ENCODE measurements around the gene B4GALT7.

Gene B4GALT7

GRCh38 chr5:177593511-177593910 is 6.4 kb upstream of the B4GALT7 start:
- no peak for DNase-seq (ENCODE audit: low spot score)

GRCh38 chr5:177594071-177594470 is 5.9 kb upstream of the B4GALT7 start:
- DNase-seq (ENCODE audit: low spot score), result no peak

DNA sequence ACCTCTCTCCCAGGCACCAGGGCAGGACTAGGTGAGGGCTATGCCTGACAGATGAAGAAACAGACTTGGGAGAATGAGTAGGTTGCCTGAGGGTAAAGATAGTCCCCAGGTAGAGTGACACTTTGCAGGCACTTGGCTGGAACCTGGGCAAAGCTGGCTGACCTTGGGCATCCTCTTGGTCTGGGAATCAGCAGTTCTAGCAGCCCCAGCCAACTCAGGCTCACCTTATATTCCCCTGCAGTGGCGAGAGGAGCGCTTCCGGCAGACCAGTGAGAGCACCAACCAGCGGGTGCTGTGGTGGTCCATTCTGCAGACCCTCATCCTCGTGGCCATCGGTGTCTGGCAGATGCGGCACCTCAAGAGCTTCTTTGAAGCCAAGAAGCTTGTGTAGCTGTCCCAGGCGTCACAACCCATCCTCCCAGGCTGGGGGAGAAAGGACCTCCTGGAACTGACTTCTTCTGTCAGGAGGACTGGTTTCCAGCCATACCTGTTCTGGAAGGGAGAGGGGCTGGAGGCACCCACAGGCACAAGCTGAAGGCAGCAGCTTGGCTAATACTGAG is 4.8 kb upstream of the B4GALT7 start:
- no peak for DNase-seq (ENCODE audit: low spot score)

- no peak for DNase-seq (ENCODE audit: low spot score)
Observed at GRCh38 chr5:177595991-177596774, 3.7 kb upstream of the B4GALT7 start.

DNA sequence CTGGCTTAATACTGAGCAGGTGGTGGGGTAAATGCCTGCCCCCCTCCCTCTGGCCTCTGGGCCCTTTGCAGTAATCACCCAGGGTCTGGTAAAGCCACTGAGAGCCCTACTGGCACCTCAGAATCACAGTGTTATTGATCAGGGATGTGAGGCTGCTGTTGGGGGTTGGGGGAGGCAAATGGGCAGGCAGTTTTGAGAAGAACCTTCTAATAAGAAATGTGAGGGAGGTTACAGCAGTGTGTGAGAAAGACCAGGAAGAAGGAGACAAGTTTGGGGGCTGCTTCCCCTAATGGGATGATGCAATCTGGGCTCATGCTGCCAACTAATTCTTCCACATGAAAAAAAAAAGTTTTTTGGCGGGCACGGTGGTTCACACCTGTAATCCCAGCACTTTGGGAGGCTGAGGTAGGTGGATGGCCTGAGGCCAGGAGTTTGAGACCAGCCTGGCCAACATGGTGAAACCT is 3.1 kb upstream of the B4GALT7 start:
- no peak for DNase-seq (ENCODE audit: low spot score)

GRCh38 chr5:177598477-177598876 is 1.5 kb upstream of the B4GALT7 start:
- no peak for DNase-seq (ENCODE audit: low spot score)

DNA sequence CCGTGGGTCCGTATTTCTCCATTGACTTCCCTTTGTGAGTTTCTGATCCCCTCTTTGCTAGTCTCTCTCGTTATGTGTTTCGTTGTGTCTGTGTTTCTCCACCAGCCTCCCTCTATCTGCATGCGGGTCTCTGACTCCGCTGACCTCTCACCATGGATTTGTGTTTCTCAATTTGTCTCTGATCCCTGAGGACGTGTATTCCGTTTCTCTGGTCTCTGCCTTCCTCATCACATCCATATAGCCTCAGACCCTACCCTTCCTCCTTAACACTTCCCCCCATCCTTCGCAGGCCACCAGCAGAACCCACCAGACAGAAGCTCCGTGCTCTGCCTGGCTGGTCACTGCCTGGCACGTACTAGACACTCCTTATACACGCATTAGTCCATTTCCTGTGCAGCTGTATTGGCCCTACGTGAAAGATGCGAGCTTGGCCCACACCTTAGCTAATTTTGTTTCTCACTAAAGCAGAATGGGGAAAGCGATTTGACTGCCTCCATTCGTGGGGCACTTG is 631 bp downstream of the B4GALT7 start:
- DNase-seq (ENCODE audit: low spot score), result no peak

DNA sequence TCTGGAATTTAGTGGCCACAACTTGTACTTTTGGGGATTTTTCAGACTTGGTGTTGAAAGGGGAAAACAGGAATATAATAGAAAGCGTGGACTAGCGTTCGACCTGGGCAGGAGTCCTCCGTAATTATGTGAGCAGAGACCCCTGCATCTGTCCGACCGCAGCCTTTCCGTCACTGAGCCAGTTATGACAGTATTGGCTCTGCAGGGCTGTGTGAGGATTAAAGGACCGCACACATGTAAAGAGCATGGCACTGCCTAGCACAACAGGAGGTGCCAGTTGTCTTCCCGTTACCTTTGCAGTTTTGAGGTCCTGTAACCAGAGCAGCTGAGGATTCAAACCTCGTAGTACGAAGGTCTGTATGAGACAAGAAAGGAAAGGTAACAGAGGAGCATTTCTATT is 1.2 kb downstream of the B4GALT7 start:
- no peak for DNase-seq (ENCODE audit: low spot score)

DNA sequence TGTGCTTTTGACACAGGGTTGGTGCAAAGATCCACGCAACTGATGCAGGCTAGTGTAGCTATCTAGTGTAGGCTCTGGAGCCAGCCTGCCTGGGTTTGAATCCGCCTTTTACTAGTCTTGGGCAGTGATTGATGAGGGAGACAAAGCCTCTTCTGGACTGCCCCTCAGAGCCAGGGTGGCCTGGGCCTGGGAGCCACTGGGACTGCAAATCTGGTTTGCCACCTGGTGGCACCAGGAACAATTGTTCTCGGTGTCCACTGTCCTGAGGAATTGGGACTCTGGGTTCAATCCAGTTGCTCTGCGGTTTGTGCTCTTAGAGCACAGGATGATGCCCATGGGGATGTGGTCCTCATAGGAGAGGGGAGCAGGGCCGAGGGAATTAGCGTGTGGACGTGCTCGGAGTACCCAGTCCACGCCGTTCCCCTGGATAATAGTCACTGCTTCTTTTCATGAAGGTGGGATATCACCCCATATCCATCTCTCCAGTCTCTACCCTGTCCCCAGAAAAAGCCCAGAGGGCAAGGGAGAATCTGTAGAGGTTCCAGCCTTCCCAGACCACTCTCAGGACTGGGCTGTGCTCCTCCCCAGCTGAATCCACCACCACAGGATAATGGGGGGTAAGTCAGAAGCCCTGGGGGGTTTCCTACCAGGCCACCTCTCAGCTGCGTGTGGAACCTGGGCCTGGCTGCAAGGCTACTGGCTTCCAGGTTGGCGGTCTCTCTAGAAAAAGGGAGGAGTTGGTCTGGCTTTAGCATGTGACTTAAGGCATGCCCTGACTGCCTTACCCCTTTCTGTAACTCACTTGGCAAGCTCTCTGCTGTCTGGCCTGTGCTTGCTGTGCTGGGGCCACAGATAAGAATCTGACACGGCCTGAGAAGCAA is 1.9 kb downstream of the B4GALT7 start:
- DNase-seq (ENCODE audit: low spot score), result no peak

DNA sequence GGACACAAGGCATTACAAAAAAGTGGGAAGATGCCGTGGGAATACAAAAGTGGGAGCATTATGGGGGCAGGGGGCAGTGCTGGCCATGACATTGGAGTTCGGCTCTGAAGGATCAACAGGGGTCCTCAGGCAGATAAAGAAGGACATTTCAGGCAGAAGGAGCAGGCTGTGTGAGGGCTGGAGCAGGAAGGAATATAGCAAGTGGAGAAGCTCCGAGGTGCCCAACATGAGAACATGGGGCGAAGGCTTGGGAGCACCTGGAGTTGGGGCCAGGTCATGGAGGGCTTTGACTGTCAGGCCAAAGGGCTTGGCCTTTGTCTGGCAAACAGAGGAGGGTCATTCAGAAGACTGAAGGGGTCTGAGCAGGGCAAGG is 2.5 kb downstream of the B4GALT7 start:
- no peak for DNase-seq (ENCODE audit: low spot score)

- DNase-seq (ENCODE audit: low spot score), result no peak
Observed at GRCh38 chr5:177603631-177604030, 3.7 kb downstream of the B4GALT7 start.

DNA sequence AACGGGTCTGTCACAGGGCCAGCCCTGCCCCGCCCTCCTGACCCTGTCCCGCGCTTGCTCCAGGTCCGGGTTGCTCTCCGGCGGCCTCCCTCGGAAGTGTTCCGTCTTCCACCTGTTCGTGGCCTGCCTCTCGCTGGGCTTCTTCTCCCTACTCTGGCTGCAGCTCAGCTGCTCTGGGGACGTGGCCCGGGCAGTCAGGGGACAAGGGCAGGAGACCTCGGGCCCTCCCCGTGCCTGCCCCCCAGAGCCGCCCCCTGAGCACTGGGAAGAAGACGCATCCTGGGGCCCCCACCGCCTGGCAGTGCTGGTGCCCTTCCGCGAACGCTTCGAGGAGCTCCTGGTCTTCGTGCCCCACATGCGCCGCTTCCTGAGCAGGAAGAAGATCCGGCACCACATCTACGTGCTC is 4.2 kb downstream of the B4GALT7 start:
- DNase-seq (ENCODE audit: low spot score), result no peak

DNA sequence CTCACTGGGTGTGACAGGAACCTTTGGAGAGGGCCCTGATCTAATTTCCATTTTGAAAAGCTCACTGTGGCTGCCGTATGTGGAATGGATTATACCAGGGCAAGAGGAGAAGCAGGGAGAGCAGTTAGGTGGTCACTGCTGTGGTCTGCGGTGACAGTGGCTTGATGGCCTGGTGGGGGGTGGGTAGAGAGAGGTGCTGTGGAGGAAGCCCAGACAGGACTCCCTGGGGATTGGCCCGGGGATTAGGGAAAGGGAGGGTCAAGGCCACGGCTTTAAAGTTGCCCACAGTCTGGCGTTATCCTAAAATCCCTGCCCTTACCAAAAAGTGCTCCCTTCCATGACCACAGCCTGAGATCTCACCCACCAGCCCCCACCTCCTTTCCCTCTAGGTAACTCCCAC is 4.7 kb downstream of the B4GALT7 start:
- DNase-seq (ENCODE audit: low spot score), result no peak

DNA sequence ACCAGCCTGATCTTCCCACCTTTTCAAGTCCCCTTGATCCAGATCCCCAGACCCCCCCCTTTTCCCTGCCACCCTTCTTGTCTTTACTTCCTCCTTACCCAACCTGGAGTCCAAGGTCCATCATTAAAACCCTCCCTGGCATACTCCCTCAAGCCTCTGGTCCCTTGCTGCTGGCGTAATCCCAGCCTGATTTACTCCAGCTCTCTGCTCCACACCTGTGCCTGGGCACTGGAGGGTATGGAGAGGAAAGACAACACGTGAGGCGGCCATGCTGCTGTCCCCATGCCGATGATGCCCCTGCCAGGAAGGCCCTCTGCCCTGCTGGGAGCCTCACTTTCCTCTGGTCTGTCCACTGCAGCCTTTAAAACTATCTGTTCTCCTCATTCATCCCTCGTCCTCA is 5.1 kb downstream of the B4GALT7 start:
- DNase-seq (ENCODE audit: low spot score), result no peak

DNA sequence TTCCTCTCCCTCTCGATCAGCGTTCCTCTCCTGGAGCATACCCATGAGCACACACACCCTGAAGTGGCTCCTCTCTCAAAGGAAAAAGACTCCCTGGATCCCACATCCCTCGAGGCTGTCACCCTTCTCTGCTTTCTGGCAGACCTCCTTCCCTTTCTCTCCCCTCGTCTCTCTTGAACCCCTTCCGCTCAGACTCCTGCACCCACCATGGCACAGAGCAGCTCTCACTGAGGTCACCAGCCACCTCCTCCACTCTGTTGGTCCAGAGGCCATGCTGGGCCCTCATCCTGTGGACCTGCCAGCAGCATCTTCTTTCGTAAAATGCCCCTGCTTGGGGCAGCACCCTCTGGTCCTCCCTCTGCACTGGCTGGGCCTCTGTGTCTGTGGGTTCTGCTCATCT is 5.7 kb downstream of the B4GALT7 start:
- no peak for DNase-seq (ENCODE audit: low spot score)

GRCh38 chr5:177606071-177607051 is 6.4 kb downstream of the B4GALT7 start:
- no peak for DNase-seq (ENCODE audit: low spot score)

DNA sequence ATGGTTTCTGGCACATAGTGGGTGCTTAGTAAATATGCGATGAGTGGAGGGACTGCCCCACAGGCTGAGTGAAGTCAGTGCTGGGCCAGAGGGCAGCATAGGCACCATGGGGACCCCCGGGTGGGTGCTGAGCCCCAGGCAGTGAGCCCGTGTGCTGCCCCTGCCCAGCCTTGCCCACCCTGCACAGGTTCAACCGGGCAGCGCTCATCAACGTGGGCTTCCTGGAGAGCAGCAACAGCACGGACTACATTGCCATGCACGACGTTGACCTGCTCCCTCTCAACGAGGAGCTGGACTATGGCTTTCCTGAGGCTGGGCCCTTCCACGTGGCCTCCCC is 7.2 kb downstream of the B4GALT7 start:
- no peak for DNase-seq (ENCODE audit: low spot score)

DNA sequence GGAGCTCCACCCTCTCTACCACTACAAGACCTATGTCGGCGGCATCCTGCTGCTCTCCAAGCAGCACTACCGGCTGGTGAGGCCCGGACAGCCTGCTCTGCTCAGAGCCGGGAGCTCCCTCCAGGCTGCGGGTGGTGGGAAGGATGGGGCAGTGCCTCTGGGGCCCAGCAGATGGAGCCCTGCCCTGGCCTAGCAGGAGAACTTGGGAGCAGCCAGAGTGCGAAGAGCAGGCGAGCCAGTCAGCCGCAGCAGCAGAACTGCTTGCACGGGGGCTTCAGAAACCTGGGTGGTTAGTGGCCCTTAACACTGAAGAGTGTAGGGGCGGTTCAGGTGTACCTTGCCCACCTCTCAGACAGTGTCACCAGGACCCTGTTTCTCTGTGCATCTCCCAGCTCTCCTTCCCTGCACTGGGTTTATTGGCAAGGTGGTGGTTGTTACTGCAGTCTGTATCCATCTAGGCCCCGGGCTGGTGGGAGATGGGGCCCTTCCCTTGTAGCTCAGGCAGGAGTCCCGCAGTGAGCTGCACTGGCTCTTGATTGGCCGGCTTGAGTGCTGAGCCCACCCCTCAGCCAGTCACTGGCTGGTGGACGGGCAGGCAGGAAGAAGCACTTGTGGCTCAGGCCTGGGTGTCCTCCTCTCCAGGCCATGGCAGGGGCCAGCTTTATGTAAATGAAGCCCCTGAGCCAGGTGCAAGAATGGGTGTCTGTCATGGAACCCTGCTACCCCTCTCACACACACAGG is 7.7 kb downstream of the B4GALT7 start:
- DNase-seq (ENCODE audit: low spot score), result peak; percentile 50

- DNase-seq (ENCODE audit: low spot score), result no peak
Observed at GRCh38 chr5:177608243-177609075, 8.5 kb downstream of the B4GALT7 start.

Data from COLO829 (cell line).